CD4-positive, alpha-beta T cell treated with Interleukin-10 for 1 hour (primary cell): ENCODE measurements around the gene SNAI3.
A peak's percentile ranks its signal among the peaks of the same experiment; 100 is the strongest.

ENCODE experiments used
- DNase-seq: peaks from one replicate; pipeline ENCODE4 v3.0.0-alpha.2; 2020

SNAI3 gene

GRCh38 chr16:88721236-88721635 is 34.9 kb upstream of the SNAI3 start:
- no peak for DNase-seq

- no peak for DNase-seq
Measured at GRCh38 chr16:88720396-88720970, 34.2 kb upstream of the SNAI3 start.

GRCh38 chr16:88719933-88720296 is 33.6 kb upstream of the SNAI3 start:
- DNase-seq: no peak

- DNase-seq: no peak
Measured at GRCh38 chr16:88719267-88719932, 33.1 kb upstream of the SNAI3 start.

GRCh38 chr16:88718178-88718577 is 31.9 kb upstream of the SNAI3 start:
- no peak for DNase-seq

- DNase-seq: no peak
Measured at GRCh38 chr16:88716601-88717001, 30.3 kb upstream of the SNAI3 start.

GRCh38 chr16:88716201-88716600 is 29.9 kb upstream of the SNAI3 start:
- DNase-seq: no peak

GRCh38 chr16:88715312-88716190 is 29.2 kb upstream of the SNAI3 start:
- no peak for DNase-seq

GRCh38 chr16:88714420-88715302 is 28.4 kb upstream of the SNAI3 start:
- no peak for DNase-seq

- no peak for DNase-seq
Measured at GRCh38 chr16:88713568-88714419, 27.5 kb upstream of the SNAI3 start.

- DNase-seq: no peak
Measured at GRCh38 chr16:88713054-88713453, 26.7 kb upstream of the SNAI3 start.

GRCh38 chr16:88712362-88712979 is 26.2 kb upstream of the SNAI3 start:
- DNase-seq: no peak

GRCh38 chr16:88711750-88712340 is 25.5 kb upstream of the SNAI3 start:
- no peak for DNase-seq

- no peak for DNase-seq
Measured at GRCh38 chr16:88710556-88710955, 24.2 kb upstream of the SNAI3 start.

- no peak for DNase-seq
Measured at GRCh38 chr16:88706965-88707826, 20.9 kb upstream of the SNAI3 start.

- peak; percentile 91 for DNase-seq
Measured at GRCh38 chr16:88706229-88706964, 20.1 kb upstream of the SNAI3 start, which contains the start of the genes CTU2 and RNF166. TSS of gene CTU2 (plus strand) at chr16:88706503. CDS start at chr16:88706531, 28 bp downstream. TSS of gene RNF166 (minus strand) at chr16:88706408. CDS start at chr16:88706325, 83 bp downstream.

GRCh38 chr16:88705801-88706228 is 19.5 kb upstream of the SNAI3 start:
- DNase-seq: peak; percentile 20

GRCh38 chr16:88705076-88705684 is 18.9 kb upstream of the SNAI3 start:
- peak; percentile 38 for DNase-seq
